Neuronal stem cell (in vitro differentiated cells): ENCODE data around the gene PPL.

Experiments
- DNase-seq: peaks from one replicate; pipeline ENCODE4 v3.0.0-alpha.2; 2013; ENCODE audit warnings: low spot score
- H2AFZ ChIP-seq: one replicate; pipeline ENCODE4 v1.6.1; 2013; ENCODE audit warnings: mild to moderate bottlenecking, low read length, inconsistent platforms
- H2AK5ac ChIP-seq: 2 replicates; pipeline ENCODE4 v1.6.1; 2013; ENCODE audit warnings: low read depth, mild to moderate bottlenecking, inconsistent platforms, low read length, moderate library complexity, mixed read lengths
- H2BK120ac ChIP-seq: 2 replicates; pipeline ENCODE4 v1.6.1; 2013; ENCODE audit warnings: low read depth, mild to moderate bottlenecking, inconsistent platforms, low read length, moderate library complexity, mixed read lengths
- H2BK12ac ChIP-seq: one replicate; pipeline ENCODE4 v1.6.1; 2013; ENCODE audit warnings: low read length, inconsistent platforms
- H2BK15ac ChIP-seq: 2 replicates; pipeline ENCODE4 v1.6.1; 2013; ENCODE audit warnings: mild to moderate bottlenecking, low read length, inconsistent platforms, mixed read lengths
- H2BK5ac ChIP-seq: one replicate; pipeline ENCODE4 v1.6.1; 2013; ENCODE audit warnings: inconsistent platforms, mild to moderate bottlenecking, low read length, moderate library complexity
- H3K14ac ChIP-seq: one replicate; pipeline ENCODE4 v1.6.1; 2013; ENCODE audit warnings: low read length, inconsistent platforms
- H3K18ac ChIP-seq: 2 replicates; pipeline ENCODE4 v1.6.1; 2013; ENCODE audit warnings: low read length, inconsistent platforms
- H3K23ac ChIP-seq: 2 replicates; pipeline ENCODE4 v1.6.1; 2013; ENCODE audit warnings: low read depth, mild to moderate bottlenecking, mixed read lengths, low read length, inconsistent platforms; ENCODE audit not compliant: poor library complexity
- H3K27ac ChIP-seq: replicated peaks from 3 replicates; pipeline ENCODE4 v1.5.1; 2013; ENCODE audit warnings: low read length, inconsistent platforms
- H3K27me3 ChIP-seq, 3 experiments: 2 replicates each; pipeline ENCODE4 v1.6.1; 2013; ENCODE audit warnings: low read length in 3 of 3, mild to moderate bottlenecking in 2 of 3, inconsistent platforms in 1 of 3, low read depth in 1 of 3, mixed read lengths in 1 of 3, moderate library complexity in 1 of 3; ENCODE audit not compliant: control insufficient read depth in 3 of 3, insufficient read depth in 3 of 3
- H3K36me3 ChIP-seq, 2 donors: replicated peaks in 1 of 2; 2 replicates each; pipeline ENCODE4 v1.6.1; 2013; ENCODE audit warnings: low read length in 2 of 2; ENCODE audit not compliant: control insufficient read depth in 2 of 2, insufficient read depth in 2 of 2
- H3K4ac ChIP-seq: 2 replicates; pipeline ENCODE4 v1.6.1; 2013; ENCODE audit warnings: inconsistent platforms, mild to moderate bottlenecking, low read length, moderate library complexity
- H3K4me1 ChIP-seq, 2 donors: 1 replicate in 1 of 2; 2 replicates in 1 of 2; pipeline ENCODE4 v1.6.1; 2013; ENCODE audit warnings: low read length in 2 of 2, low read depth in 1 of 2; ENCODE audit not compliant: control insufficient read depth in 2 of 2, insufficient read depth in 1 of 2
- H3K4me2 ChIP-seq: one replicate; pipeline ENCODE4 v1.6.1; 2013; ENCODE audit warnings: mild to moderate bottlenecking, low read length, inconsistent platforms; ENCODE audit not compliant: insufficient read depth, poor library complexity, severe bottlenecking
- H3K4me3 ChIP-seq, 2 donors: 2 replicates each; pipeline ENCODE4 v1.5.1; 2013; ENCODE audit warnings: low read length in 2 of 2, mild to moderate bottlenecking in 2 of 2, inconsistent platforms in 1 of 2, moderate library complexity in 1 of 2
- H3K79me1 ChIP-seq: one replicate; pipeline ENCODE4 v1.6.1; 2013; ENCODE audit warnings: low read depth, mild to moderate bottlenecking, inconsistent platforms, low read length, moderate library complexity
- H3K9ac ChIP-seq: one replicate; pipeline ENCODE4 v1.6.1; 2013; ENCODE audit warnings: mild to moderate bottlenecking, low read depth, low read length, inconsistent platforms; ENCODE audit not compliant: poor library complexity
- H3K9me3 ChIP-seq, 2 donors: replicated peaks in 1 of 2; 2 replicates each; pipeline versions ENCODE3 to v1.6.1; 2013; ENCODE audit warnings: low read length in 2 of 2, mild to moderate bottlenecking in 2 of 2, inconsistent platforms in 1 of 2, low read depth in 1 of 2, mixed read lengths in 1 of 2, moderate library complexity in 1 of 2; ENCODE audit not compliant: control insufficient read depth in 2 of 2, insufficient read depth in 1 of 2
- H4K8ac ChIP-seq: one replicate; pipeline ENCODE4 v1.6.1; 2013; ENCODE audit warnings: low read depth, mild to moderate bottlenecking, inconsistent platforms, low read length, moderate library complexity
- H4K91ac ChIP-seq: one replicate; pipeline ENCODE4 v1.6.1; 2013; ENCODE audit warnings: low read length, low read depth, mild to moderate bottlenecking, inconsistent platforms; ENCODE audit not compliant: poor library complexity
- WGBS, 2 donors: extraction: QIAGEN DNeasy Blood & Tissue Kit; methylation state at CpG; one replicate each; pipeline ENCODE4 v1.1.7; 2013; ENCODE audit warnings: missing lambda C conversion rate in 2 of 2, mixed read lengths in 1 of 2; ENCODE audit not compliant: insufficient read length in 2 of 2, insufficient replicate concordance in 1 of 2; ENCODE audit errors: extremely low coverage in 2 of 2; 5-methylcytosine and 5-hydroxymethylcytosine counted together

The PPL gene

DNA sequence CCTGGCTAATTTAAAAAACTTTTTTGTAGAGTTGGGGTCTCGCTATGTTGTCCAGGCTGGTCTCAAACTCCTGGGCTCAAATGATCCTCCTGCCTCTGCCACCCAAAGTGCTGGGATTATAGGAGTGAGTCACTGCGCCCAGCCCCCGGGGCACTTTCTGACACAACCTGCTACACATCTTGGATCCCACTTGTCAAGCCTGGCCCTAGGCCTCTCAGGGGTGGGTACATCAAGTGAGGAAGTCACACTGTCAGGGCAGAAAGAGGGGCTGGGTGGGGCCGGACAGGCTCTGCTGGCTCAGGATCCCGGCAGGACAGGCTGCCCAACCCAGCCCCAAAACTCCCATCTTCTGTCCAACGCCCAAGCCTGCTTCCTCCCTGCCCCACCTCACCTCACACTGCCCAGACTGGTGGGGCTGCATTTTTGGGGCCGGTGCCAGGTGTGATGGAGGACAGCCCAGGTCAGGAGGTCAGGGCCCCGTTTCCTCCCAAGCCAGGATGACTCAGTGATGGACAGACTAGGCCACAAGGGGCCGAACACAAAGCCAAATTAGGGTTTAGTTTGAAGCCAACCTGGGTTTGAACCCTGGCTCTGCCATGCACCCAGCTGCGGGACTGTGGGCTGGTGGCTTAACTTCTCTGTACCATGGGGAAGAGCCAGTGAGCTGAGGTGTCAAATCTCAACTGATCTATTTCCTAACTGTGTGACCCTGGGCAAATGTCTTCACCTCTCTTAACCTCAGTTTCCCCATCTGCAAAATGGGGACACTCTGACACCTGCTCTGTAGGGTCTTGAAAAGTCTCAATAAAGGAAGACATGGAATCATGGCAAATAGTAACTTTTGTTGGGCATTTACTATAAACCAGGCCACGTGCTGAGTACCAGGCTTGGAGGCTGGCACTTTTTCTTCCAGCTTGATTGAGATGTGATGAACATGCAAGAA lies 8.9 kb upstream of the PPL start:
- H3K18ac ChIP-seq: peak overlapping the region; percentile 40
- no peak overlapping the region for H3K4ac ChIP-seq
- no peak overlapping the region for H3K27ac ChIP-seq
- H3K23ac ChIP-seq: no peak overlapping the region
- H3K4me1 ChIP-seq: peaks cover 19 to 39% of the 10 kb centered on the region in 2 donors
- DNase-seq: no peak
- no peak overlapping the region for H3K4me2 ChIP-seq
- no CpG with 5 or more reads among the region's 11 CpGs for WGBS, 2 donors
- peak overlapping the region; percentile 89 for H2BK12ac ChIP-seq
- H4K8ac ChIP-seq: no peak overlapping the region
- H3K79me1 ChIP-seq: no peaks in the 10 kb centered on the region
- H3K27me3 ChIP-seq: peaks cover 0 to 3% (median 0%) of the 10 kb centered on the region in 3 experiments
- no peak overlapping the region for H2AFZ ChIP-seq
- H3K14ac ChIP-seq: no peak overlapping the region
- H2BK15ac ChIP-seq: peak overlapping the region; percentile 77
- no peak overlapping the region for H2BK5ac ChIP-seq
- H3K9ac ChIP-seq: no peak overlapping the region
- no peak overlapping the region for H3K4me3 ChIP-seq
- no peak overlapping the region for H2BK120ac ChIP-seq
- H3K36me3 ChIP-seq: no peaks in the 10 kb centered on the region
- H4K91ac ChIP-seq: no peak overlapping the region
- H3K9me3 ChIP-seq: no peaks in the 10 kb centered on the region
- peak overlapping the region; percentile 91 for H2AK5ac ChIP-seq

DNA sequence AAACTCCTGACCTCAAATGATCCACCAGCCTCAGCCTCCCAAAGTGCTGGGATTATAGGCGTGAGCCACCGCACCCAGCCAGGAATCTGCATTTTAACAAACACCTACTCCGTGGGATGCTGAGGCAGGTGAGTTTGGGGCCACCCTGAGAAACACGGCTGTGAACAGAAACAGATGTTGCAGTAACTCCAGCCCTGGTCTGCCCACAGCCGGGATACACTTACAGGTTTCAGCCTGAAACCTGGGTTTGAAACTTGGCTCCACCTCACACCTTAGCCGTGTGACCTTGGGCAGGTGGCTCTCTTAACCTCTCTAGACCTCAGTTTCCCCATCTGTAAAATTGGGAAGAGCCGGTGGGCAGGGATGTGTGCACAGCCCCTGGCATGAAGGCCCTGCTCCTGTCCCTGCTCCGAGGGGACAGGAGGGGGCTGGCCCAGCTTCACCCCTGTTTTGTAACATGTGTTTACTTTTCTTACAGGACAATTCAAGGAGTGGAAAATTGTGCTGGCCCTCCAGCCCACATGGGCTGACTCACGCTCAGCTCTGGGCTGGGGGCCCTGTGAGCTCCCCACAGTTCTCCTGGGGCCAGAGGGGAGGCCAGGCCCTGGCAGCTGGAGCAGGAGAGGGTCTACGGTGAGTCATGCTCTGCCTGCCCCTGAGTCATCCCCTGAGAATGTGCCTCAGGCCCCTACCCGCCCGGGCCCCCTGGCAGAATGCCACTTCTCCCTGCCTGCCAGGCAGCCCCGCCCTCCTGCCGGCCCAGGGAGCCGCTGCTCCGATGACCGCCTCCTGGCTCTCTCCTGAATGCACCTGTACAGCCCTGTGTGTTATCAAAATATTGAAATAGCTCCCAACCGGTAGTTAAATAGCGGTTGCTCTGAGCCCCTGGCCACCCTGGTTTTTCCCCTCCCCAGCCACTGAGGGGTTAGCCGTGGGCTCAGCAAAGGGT lies 7.7 kb upstream of the PPL start:
- Histone ChIP-seq H3K4me3 (no peak overlapping the region), H3K27ac (peak overlapping the region; percentile 61)
- WGBS, 2 donors: no CpG with 5 or more reads among the region's 20 CpGs

DNA sequence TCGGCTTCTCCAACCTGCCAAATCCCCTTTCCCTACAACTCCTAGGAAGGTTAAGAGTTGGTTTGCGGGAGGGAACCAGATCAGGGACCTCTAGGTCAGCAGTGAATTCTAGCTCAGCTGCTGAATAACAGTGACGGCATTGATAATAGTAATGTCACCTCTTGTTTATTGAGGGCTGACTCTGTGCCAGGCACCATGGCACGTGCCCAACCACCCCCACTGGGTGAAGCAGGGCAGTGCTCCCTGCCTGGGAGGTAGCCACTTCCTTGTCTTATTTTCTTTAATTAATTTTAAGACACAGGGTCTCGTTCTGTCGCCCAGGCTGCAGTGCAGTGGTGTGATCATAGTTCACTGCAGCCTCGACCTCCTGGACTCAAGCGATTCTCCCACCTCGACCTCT lies 5.5 kb upstream of the PPL start:
- Histone ChIP-seq H3K27ac (no peak overlapping the region), H2BK12ac (no peak overlapping the region), H3K9ac (no peak overlapping the region), H3K4me1 (peaks cover 17 to 26% of the 10 kb centered on the region in 2 donors), H3K18ac (peak overlapping the region; percentile 95), H3K23ac (no peak overlapping the region), H3K9me3 (no peaks in the 10 kb centered on the region), H3K36me3 (no peaks in the 10 kb centered on the region), H2AK5ac (no peak overlapping the region), H3K27me3 (peaks cover 0 to 18% (median 9%) of the 10 kb centered on the region in 3 experiments), H3K4me3 (no peak overlapping the region), H2AFZ (peak overlapping the region; percentile 90), H3K14ac (no peak overlapping the region), H4K8ac (no peak overlapping the region), H3K4me2 (no peak overlapping the region), H2BK15ac (peak overlapping the region; percentile 90), H3K79me1 (no peaks in the 10 kb centered on the region), H3K4ac (no peak overlapping the region), H2BK120ac (peak overlapping the region; percentile 35), H2BK5ac (no peak overlapping the region), H4K91ac (no peak overlapping the region)
- DNase-seq: no peak
- WGBS, 2 donors: no CpG with 5 or more reads among the region's 9 CpGs

More for the DNA sequence above, 7.7 kb upstream of the PPL start:
- Histone ChIP-seq H2AFZ (peak overlapping the region; percentile 42), H3K4me2 (no peak overlapping the region), H3K9ac (peak overlapping the region; percentile 78), H2AK5ac (peak overlapping the region; percentile 98), H4K91ac (no peak overlapping the region), H2BK15ac (peak overlapping the region; percentile 42), H2BK5ac (peak overlapping the region; percentile 76), H3K14ac (no peak overlapping the region), H3K4ac (no peak overlapping the region), H3K27me3 (peaks cover 0 to 5% (median 0%) of the 10 kb centered on the region in 3 experiments), H3K18ac (peak overlapping the region; percentile 84), H3K36me3 (no peaks in the 10 kb centered on the region), H2BK12ac (no peak overlapping the region), H3K9me3 (no peaks in the 10 kb centered on the region), H4K8ac (peak overlapping the region; percentile 24), H3K79me1 (no peaks in the 10 kb centered on the region), H2BK120ac (peak overlapping the region; percentile 87), H3K23ac (no peak overlapping the region), H3K4me1 (peaks cover 19 to 39% of the 10 kb centered on the region in 2 donors)
- no peak for DNase-seq
